Loucy (cell line): ENCODE measurements around the gene SLC24A1.

Experiments used
- EZH2phosphoT487 ChIP-seq: fragments of 200-600 bp; IDR thresholded peaks from 2 replicates; pipeline ENCODE4 v1.6.1; 2018; ENCODE audit warnings: antibody characterized with exemption, mild to moderate bottlenecking, moderate library complexity, borderline replicate concordance
- TF ChIP-seq, protein P1 (sequence below): fragments of 200-600 bp; sonication (generic); conservative IDR thresholded peaks from 2 replicates; pipeline ENCODE4 v1.5.1; 2014; ENCODE audit warnings: mild to moderate bottlenecking, antibody characterized with exemption, low read length

DNA sequence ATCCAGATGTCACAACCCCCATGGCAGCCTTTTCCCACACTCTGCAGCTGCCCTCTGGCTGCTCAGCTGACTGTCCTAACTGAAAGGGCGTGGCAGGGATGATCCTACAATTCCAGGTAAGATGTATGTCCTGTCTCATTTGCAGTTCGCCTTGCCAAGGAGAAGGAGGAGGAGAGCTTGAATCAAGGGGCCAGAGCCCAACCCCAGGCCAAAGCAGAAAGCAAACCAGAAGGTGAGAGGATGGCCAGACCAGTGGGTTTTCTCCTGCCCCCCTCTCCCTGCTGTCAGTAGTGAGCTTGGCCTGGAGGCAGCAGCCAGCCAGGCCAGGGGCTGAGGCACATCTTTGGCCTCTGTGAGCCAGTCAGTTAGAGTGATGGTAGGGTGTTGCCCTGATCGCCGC lies 22.5 kb downstream of the SLC24A1 start:
- TF ChIP-seq, protein P1, sequence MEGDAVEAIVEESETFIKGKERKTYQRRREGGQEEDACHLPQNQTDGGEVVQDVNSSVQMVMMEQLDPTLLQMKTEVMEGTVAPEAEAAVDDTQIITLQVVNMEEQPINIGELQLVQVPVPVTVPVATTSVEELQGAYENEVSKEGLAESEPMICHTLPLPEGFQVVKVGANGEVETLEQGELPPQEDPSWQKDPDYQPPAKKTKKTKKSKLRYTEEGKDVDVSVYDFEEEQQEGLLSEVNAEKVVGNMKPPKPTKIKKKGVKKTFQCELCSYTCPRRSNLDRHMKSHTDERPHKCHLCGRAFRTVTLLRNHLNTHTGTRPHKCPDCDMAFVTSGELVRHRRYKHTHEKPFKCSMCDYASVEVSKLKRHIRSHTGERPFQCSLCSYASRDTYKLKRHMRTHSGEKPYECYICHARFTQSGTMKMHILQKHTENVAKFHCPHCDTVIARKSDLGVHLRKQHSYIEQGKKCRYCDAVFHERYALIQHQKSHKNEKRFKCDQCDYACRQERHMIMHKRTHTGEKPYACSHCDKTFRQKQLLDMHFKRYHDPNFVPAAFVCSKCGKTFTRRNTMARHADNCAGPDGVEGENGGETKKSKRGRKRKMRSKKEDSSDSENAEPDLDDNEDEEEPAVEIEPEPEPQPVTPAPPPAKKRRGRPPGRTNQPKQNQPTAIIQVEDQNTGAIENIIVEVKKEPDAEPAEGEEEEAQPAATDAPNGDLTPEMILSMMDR = no peak
- no peak for TF ChIP-seq EZH2phosphoT487
